HCT116 (cell line): Measurements from ENCODE around the gene KAT5. TPM values are rescaled to one million over a fixed set of nuclear protein-coding genes. Genes with fewer than 3 reads are reported as not detected.

Experiments
- ATAC-seq: fragments of 200-7000 bp; cut with Tn5 transposase; 2 replicates; pipeline ENCODE4 v1.9.1; 2020; ENCODE audit warnings: mild to moderate bottlenecking, moderate library complexity
- BruUV-seq: library from RNA; stranded (reverse); fragments of 400-500 nt; replicated peaks from 2 replicates; lab custom pipeline; 2021; lab: Mats Ljungman, UMichigan
- CTCF ChIA-PET: fragments of 300-600 bp; sonication (Branson Sonifier 250); formaldehyde crosslinking; loops from one replicate; lab custom pipeline; 2021; ENCODE audit warnings: antibody characterized with exemption; lab: Charles Lee
- POLR2A ChIA-PET: fragments of 300-600, 350-600 bp; sonication (Branson Sonifier 250); formaldehyde crosslinking; loops from one replicate; lab custom pipeline; 2021; ENCODE audit warnings: antibody characterized with exemption; lab: Charles Lee
- RAD21 ChIA-PET, 2 experiments: fragments of 300-600 bp; sonication (Branson Sonifier 250); formaldehyde crosslinking; loops; one replicate each; lab custom pipeline; 2023; ENCODE audit warnings: low total read pairs in 2 of 2; ENCODE audit not compliant: uncharacterized antibody in 2 of 2, unreplicated experiment in 2 of 2, low non-redundant PET in 1 of 2; lab: Charles Lee
- DNase-seq: peaks from one replicate; pipeline ENCODE4 v3.0.0-alpha.2; 2010; ENCODE audit warnings: low read depth, low spot score
- H2AFZ ChIP-seq: fragments of 200-600 bp; shearing (Covaris generic), sonication (generic); 2 replicates; pipeline ENCODE4 v1.6.1; 2017; ENCODE audit warnings: low read depth, mixed run types, mixed read lengths, antibody characterized with exemption, low read length; ENCODE audit not compliant: poor library complexity, severe bottlenecking
- H3K27ac ChIP-seq: 2 replicates; pipeline ENCODE4 v1.5.1; 2012; ENCODE audit warnings: low read depth, low read length
- H3K27me3 ChIP-seq: fragments of 200-600 bp; sonication (generic); 2 replicates; pipeline ENCODE4 v1.6.1; 2016; ENCODE audit warnings: mixed run types, low read length, mixed read lengths; ENCODE audit not compliant: insufficient read depth
- H3K36me3 ChIP-seq, 2 experiments: fragments of 200-500 bp in 1 of 2; fragments of 200-600 bp in 1 of 2; sonication (Bioruptor generic) in 1 of 2; sonication (generic) in 1 of 2; 2 replicates each; pipeline versions ENCODE4 v1.5.1 to v1.6.1; 2014 to 2016; ENCODE audit warnings: low read length in 2 of 2, inconsistent platforms in 1 of 2, mixed read lengths in 1 of 2, mixed run types in 1 of 2; ENCODE audit not compliant: insufficient read depth in 2 of 2, control insufficient read depth in 1 of 2
- H3K4me1 ChIP-seq, 2 experiments: fragments of 200-600 bp in 1 of 2; sonication (generic) in 1 of 2; 2 replicates each; pipeline versions ENCODE4 v1.5.1 to v1.6.1; 2012 to 2017; ENCODE audit warnings: low read length in 2 of 2, inconsistent platforms in 1 of 2, mild to moderate bottlenecking in 1 of 2, mixed read lengths in 1 of 2, mixed run types in 1 of 2, moderate library complexity in 1 of 2; ENCODE audit not compliant: insufficient read depth in 2 of 2, control insufficient read depth in 1 of 2
- H3K4me2 ChIP-seq: fragments of 200-600 bp; sonication (generic); 2 replicates; pipeline ENCODE4 v1.6.1; 2017; ENCODE audit warnings: mixed run types, low read length, mixed read lengths
- H3K4me3 ChIP-seq, 2 experiments: fragments of 200-600 bp in 1 of 2; sonication (generic) in 1 of 2; replicated peaks in 1 of 2; 2 replicates each; pipeline ENCODE4 v1.5.1; 2011 to 2016; ENCODE audit warnings: low read length in 2 of 2, control low read depth in 1 of 2, low read depth in 1 of 2, mild to moderate bottlenecking in 1 of 2, mixed read lengths in 1 of 2, mixed run types in 1 of 2
- H3K79me2 ChIP-seq: fragments of 200-600 bp; sonication (generic); 2 replicates; pipeline ENCODE4 v1.6.1; 2017; ENCODE audit warnings: mild to moderate bottlenecking, mixed run types, low read length, moderate library complexity, mixed read lengths; ENCODE audit not compliant: insufficient read depth
- H3K9ac ChIP-seq: fragments of 200-600 bp; sonication (generic); 2 replicates; pipeline ENCODE4 v1.6.1; 2016; ENCODE audit warnings: low read length, mixed read lengths
- H3K9me2 ChIP-seq: fragments of 200-600 bp; sonication (generic), shearing (Covaris generic); 2 replicates; pipeline ENCODE4 v1.6.1; 2017; ENCODE audit warnings: mixed run types, mild to moderate bottlenecking, moderate library complexity; ENCODE audit not compliant: insufficient read depth
- H3K9me3 ChIP-seq, 2 experiments: fragments of 200-500 bp in 1 of 2; fragments of 200-600 bp in 1 of 2; sonication (Bioruptor generic) in 1 of 2; sonication (generic) in 1 of 2; 2 replicates each; pipeline ENCODE4 v1.6.1; 2014 to 2017; ENCODE audit warnings: low read length in 2 of 2, mixed read lengths in 2 of 2, inconsistent platforms in 1 of 2, low read depth in 1 of 2, mild to moderate bottlenecking in 1 of 2, mixed run types in 1 of 2, moderate library complexity in 1 of 2; ENCODE audit not compliant: control insufficient read depth in 1 of 2, insufficient read depth in 1 of 2
- H4K20me1 ChIP-seq: fragments of 200-600 bp; sonication (generic), shearing (Covaris generic); 2 replicates; pipeline ENCODE4 v1.6.1; 2017; ENCODE audit warnings: mixed run types, mild to moderate bottlenecking, moderate library complexity; ENCODE audit not compliant: insufficient read depth
- ATF3 ChIP-seq: IDR thresholded peaks from 2 replicates; pipeline ENCODE4 v1.6.1; 2012
- CBX3 ChIP-seq: IDR thresholded peaks from 2 replicates; pipeline ENCODE4 v1.6.1; 2012; ENCODE audit warnings: low read depth
- CTCF ChIP-seq, 3 experiments: fragments of 200-600 bp in 1 of 3; sonication (generic) in 1 of 3; IDR thresholded peaks in 2 of 3; conservative IDR thresholded peaks in 1 of 3; 2 replicates each; pipeline ENCODE4 v1.5.1; 2012 to 2017; ENCODE audit warnings: low read depth in 2 of 3, low read length in 2 of 3, antibody characterized with exemption in 1 of 3, borderline replicate concordance in 1 of 3, control low read depth in 1 of 3, mild to moderate bottlenecking in 1 of 3, mixed read lengths in 1 of 3, mixed run types in 1 of 3, moderate library complexity in 1 of 3; ENCODE audit not compliant: insufficient read depth in 1 of 3
- EGR1 ChIP-seq: IDR thresholded peaks from 2 replicates; pipeline ENCODE4 v1.6.1; 2012; ENCODE audit warnings: low read depth
- ELF1 ChIP-seq: IDR thresholded peaks from 2 replicates; pipeline ENCODE4 v1.6.1; 2012; ENCODE audit warnings: low read depth, borderline replicate concordance
- EZH2 ChIP-seq: fragments of 200-600 bp; sonication (generic); IDR thresholded peaks from 2 replicates; pipeline ENCODE4 v1.6.1; 2017; ENCODE audit warnings: antibody characterized with exemption, mixed run types
- FOSL1 ChIP-seq: IDR thresholded peaks from 2 replicates; pipeline ENCODE4 v1.6.1; 2012; ENCODE audit warnings: low read depth
- JUND ChIP-seq: IDR thresholded peaks from 2 replicates; pipeline ENCODE4 v1.6.1; 2012
- POLR2A ChIP-seq: IDR thresholded peaks from 2 replicates; pipeline ENCODE4 v1.7.0; 2011; ENCODE audit warnings: borderline replicate concordance; ENCODE audit not compliant: insufficient read depth, insufficient read length; ENCODE audit errors: extremely low read depth
- POLR2AphosphoS5 ChIP-seq: IDR thresholded peaks from 2 replicates; pipeline ENCODE4 v1.6.1; 2011; ENCODE audit warnings: mild to moderate bottlenecking, low read depth, low read length, moderate library complexity
- RAD21 ChIP-seq: IDR thresholded peaks from 2 replicates; pipeline ENCODE4 v1.6.1; 2012; ENCODE audit warnings: low read depth, mild to moderate bottlenecking
- REST ChIP-seq: IDR thresholded peaks from 2 replicates; pipeline ENCODE4 v1.6.1; 2012; ENCODE audit warnings: low read depth
- SIN3A ChIP-seq: IDR thresholded peaks from 2 replicates; pipeline ENCODE4 v1.6.1; 2012; ENCODE audit warnings: low read depth
- SP1 ChIP-seq: IDR thresholded peaks from 2 replicates; pipeline ENCODE4 v1.6.1; 2012; ENCODE audit warnings: low read depth
- SRF ChIP-seq: IDR thresholded peaks from 2 replicates; pipeline ENCODE4 v1.6.1; 2012; ENCODE audit warnings: low read depth
- YY1 ChIP-seq: IDR thresholded peaks from 2 replicates; pipeline ENCODE4 v1.6.1; 2011; ENCODE audit warnings: low read length, low read depth, moderate library complexity, mild to moderate bottlenecking; ENCODE audit not compliant: insufficient replicate concordance; ENCODE audit errors: extremely low read depth
- ZFX ChIP-seq: fragments of 450-650 bp; IDR thresholded peaks from 2 replicates; pipeline ENCODE4 v1.6.1; 2017
- intact Hi-C: fragments of 100-400 bp; cut with micrococcal nuclease; formaldehyde crosslinking; loops from 2 replicates; pipeline ENCODE4 v1.10.0; 2022
- total RNA-seq: library from RNA; stranded (reverse); gene quantifications from one replicate; pipeline ENCODE4 v1.2.1, GENCODE V29; 2021; ENCODE audit not compliant: unreplicated experiment
- TF ChIP-seq, protein P1 (sequence below): IDR thresholded peaks from 2 replicates; pipeline ENCODE4 v1.6.1; 2012

KAT5 gene
- total RNA-seq, 1 experiment from 2014 or later: 78.7 TPM

GRCh38 chr11:65695459-65696241, 16.4 kb upstream of the KAT5 start:
- no peaks in the 10 kb centered on the region for H4K20me1 ChIP-seq
- H3K9me3 ChIP-seq: no peaks in the 10 kb centered on the region
- no peak overlapping the region for H2AFZ ChIP-seq
- H3K27ac ChIP-seq: no peak overlapping the region
- no peaks in the 10 kb centered on the region for H3K36me3 ChIP-seq
- peak; percentile 26 for DNase-seq
- no peaks in the 10 kb centered on the region for H3K79me2 ChIP-seq
- H3K9ac ChIP-seq: no peak overlapping the region
- no TSS peak for BruUV-seq
- intact Hi-C loops: no loop called here
- CTCF ChIA-PET: no interaction called here
- H3K4me1 ChIP-seq: peaks cover 11% of the 10 kb centered on the region in 2 experiments; a peak in 3 of 4 replicates
- H3K9me2 ChIP-seq: no peaks in the 10 kb centered on the region
- no peaks in the 10 kb centered on the region for H3K27me3 ChIP-seq
- no peak overlapping the region for H3K4me2 ChIP-seq
- no peak for TF ChIP-seq POLR2AphosphoS5
- TF ChIP-seq EZH2: no peak
- TF ChIP-seq CBX3: no peak
- TF ChIP-seq ELF1: no peak
- TF ChIP-seq FOSL1: no peak
- TF ChIP-seq SRF: no peak
- no peak for TF ChIP-seq SP1
- no peak for TF ChIP-seq RAD21
- TF ChIP-seq, protein P1, sequence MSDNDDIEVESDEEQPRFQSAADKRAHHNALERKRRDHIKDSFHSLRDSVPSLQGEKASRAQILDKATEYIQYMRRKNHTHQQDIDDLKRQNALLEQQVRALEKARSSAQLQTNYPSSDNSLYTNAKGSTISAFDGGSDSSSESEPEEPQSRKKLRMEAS: no peak
- TF ChIP-seq YY1: no peak
- no peak for TF ChIP-seq EGR1
- no peak for TF ChIP-seq REST
- TF ChIP-seq ZFX: no peak
- no peak for TF ChIP-seq SIN3A
- TF ChIP-seq CTCF (IDR thresholded peaks at IDR 0.05 in 2 of 3, conservative IDR thresholded peaks at IDR 0.05 in 1 of 3; ENCODE audit: borderline replicate concordance in 1 of 3, insufficient read depth in 1 of 3, low read depth in 2 of 3, low read length in 2 of 3): no peak
- no peak for TF ChIP-seq ATF3
- TF ChIP-seq POLR2A: no peak
- TF ChIP-seq JUND: no peak
- TF ChIP-seq, all 23 proteins: peak for 0
- no peak overlapping the region for H3K4me3 ChIP-seq
- ChIA-PET POLR2A (no interaction called here), RAD21 (interaction anchor here in 1 of 2 experiments (0.8 kb wide), 1 partner anchor 70 kb away, joined by 3 read pairs; no protein-coding TSS in a partner anchor)
- ATAC-seq: peak; percentile 68
